NCI-H446 (cell line): ENCODE measurements around the gene CABLES1.
A peak's percentile ranks its signal among the peaks of the same experiment; 100 is the strongest.
"Not testable (repeated sequence)": the region's sequence is repeated elsewhere in the genome, so short reads cannot be mapped to it uniquely, and the experiment has no call there.

ENCODE experiments used
- DNase-seq, 2 experiments: peaks; one replicate each; lab custom pipeline; 2025; lab: John Stamatoyannopoulos, UW

CABLES1 gene

DNA sequence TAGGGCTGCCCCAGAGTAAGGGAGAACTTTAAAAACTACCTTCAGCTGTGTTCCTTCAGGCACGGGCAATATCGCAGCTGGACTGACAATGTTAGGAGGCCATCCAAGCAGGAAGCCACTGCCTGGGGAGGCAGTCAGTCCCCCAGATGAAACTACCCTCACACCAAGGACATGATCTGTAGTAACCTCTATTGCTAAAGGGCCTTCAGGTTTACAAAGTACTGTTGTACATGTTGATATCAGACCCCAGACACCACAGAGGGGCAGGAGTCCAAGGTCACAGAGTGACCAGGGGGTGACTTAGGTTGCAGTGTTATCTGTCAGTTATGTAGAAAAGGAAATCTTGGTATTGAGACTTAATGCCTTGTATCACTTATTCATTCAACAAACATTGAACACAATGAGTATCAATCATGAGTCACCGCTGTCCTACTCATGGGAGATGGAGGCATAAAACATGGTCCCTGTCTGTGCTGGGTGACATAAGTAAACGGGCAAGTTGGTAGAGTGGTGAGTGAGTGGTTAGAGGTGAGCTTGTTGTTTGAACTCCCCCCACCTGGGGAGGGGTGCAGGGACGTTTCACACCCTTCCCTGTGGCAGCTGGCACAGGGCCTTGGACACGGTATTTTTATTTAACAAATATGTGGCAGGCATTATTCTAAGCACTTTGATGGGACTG, 7.1 kb downstream of the CABLES1 start:
- no peak for DNase-seq

GRCh38 chr18:23143016-23143814, 7.9 kb downstream of the CABLES1 start:
- no peak for DNase-seq

DNA sequence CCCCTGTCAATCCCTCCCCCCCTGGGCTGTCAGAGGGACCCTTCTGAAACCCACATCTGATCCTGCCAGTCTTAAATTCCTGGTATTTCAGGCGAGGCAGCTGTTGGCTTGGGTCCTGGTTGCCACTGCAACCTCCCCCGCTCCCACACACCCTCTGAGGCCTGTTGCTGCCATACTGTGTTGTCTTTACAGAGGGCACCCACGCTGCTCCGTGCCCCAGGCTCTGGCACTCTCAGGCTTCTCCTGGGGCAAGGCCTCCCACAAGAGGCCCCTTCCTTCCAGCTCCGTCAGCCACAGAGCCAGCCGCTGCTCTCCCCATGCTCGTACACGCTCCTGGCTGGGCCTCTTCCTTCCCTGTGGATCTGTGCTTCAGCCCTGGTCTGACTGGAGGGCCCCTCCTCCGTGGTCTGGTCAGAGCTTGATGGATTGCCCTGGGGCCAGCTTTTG, 8.6 kb downstream of the CABLES1 start:
- peak in 1 of 2 experiments; percentile 48 for DNase-seq

DNA sequence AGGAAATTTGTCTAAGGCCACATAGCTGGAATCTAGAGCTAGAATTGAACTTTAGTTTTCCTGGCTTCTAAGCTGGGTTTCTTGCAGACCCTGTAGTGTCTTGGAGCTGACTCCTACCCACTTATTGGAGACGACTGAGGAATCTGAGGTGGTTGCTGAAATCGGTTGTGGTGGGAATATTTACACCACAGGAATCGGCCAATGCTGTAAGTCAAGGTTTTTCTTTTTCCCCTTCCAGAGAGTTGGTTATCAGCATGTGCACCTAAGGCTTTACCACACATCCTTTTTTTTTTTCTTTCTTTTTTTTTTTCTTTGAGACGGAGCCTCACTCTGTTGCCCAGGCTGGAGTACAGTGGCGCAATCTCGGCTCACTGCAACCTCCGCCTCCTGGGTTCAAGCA, 9.4 kb downstream of the CABLES1 start:
- no peak for DNase-seq

GRCh38 chr18:23145621-23146020, 10.3 kb downstream of the CABLES1 start:
- no peak for DNase-seq

DNA sequence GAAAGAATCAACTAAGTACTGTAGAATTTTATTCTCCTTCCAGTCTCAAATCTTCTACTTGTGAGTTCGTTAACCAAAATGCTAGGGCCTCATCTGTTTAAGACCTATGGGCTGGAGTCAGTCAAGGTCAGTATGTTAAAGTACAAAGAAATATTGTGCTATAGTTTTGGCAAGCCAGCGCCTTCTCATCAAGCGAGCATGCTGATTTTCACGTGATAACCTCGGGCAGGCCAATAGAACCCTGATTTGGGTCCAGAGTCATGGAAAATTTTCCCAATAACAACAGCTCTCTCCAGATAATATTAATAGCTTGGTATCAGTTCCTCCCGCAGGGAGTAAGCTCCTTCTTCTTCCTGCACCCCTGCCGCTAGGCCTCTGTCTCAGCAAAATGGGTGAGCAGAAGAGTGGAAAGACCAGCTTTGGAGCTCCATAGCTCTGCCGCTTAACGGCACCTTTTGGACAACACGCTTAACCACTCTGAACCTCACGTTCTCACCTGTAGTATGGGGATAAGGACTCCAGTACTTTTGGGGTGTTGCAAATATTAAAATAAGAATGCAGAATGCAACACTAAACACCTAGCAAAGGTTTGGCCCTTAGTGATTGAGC, 11.7 kb downstream of the CABLES1 start:
- DNase-seq = no peak

DNA sequence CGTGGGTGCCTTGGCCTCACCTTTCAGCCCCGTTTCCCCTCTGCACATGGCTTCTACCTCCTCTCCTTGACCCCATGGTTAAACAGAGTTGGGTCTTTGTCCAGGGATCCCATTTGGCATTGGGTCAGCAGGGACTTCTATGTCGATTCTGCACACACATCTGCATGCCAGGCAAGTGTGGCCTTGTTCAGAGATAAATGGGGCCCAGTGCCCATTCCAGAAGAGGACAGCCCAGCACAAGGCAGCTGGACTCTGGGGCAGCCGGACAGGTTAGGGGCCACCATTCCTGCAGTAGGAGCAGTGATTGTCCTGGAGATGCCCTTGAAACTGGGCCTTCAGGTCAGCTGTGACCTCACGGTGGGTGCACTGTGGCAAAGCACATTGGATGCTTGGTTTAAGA, 13.1 kb downstream of the CABLES1 start:
- DNase-seq = no peak

DNA sequence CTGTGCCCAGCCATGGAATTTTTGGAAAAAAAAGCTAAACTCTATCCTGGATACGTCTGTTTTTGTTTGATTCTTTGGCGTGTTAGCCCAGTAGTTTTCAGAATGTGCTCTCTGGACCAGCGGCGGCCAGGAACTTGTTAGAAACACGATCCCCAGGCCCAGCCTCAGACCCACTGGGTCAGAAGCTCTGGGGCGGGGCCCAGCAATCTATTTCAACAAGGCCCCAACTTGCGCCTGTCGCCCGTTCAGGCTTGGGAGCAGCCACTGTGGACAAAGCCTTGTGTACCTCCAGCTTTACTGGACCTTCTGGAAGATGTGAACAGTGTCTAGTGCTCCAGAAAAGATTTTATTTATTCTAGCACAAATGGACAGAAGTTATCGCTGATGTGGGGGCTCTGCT, 14.3 kb downstream of the CABLES1 start:
- no peak for DNase-seq

DNA sequence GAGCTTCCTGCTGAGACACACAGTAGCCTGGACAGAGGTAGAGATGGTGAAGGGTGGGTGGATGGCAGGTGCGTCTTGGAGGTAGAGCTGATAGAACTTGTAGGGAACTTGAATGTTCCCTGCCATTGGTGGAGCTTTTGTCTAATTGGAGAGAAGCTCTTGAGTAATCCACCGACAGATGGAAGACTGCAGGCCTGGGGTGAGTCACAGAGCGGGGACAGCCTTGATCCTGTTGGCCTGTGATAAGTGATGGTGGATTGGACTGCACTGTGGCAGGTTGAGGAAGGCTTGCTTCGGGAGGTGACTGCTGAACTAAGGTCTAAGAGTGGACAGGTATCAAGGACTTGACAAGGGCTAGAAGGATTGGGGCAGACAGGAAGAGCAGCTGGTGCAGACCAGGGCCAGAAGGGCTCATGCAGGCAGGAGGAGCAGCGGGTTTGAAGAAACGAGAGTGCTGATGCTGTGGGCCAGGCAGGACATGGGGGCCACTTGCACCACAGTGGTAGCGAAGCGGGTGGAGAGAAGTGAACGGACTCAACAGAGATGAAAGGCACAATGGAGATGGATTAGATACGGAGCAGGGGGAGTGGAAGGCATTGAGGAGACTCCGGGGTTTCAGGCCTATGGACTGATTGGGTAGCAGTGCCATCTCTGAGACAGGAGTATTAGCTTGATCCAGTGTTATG, 16.3 kb downstream of the CABLES1 start:
- DNase-seq = peak in 1 of 2 experiments; percentile 48

DNA sequence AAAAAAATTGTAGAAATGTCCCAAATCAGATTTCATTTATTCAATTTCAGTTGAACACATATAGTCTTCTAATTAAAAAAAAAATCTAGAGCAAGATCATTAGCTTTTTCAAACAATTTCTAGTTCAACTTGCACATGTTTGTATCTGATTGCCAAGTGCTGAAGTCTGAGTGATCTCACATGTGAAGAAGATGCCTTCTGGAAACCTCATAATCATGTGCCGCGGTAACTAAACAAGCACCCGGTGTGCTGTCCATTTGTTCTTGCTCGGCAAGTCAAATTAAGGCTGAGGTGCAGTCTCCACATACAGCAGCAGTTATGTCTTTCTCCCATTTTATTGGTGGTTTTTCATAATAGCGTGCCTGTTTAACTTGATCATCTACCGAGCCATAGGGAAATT, 18.7 kb downstream of the CABLES1 start:
- DNase-seq = no peak

- DNase-seq = peak in 1 of 2 experiments; percentile 16
Measured at GRCh38 chr18:23154823-23155500, 19.7 kb downstream of the CABLES1 start.

DNA sequence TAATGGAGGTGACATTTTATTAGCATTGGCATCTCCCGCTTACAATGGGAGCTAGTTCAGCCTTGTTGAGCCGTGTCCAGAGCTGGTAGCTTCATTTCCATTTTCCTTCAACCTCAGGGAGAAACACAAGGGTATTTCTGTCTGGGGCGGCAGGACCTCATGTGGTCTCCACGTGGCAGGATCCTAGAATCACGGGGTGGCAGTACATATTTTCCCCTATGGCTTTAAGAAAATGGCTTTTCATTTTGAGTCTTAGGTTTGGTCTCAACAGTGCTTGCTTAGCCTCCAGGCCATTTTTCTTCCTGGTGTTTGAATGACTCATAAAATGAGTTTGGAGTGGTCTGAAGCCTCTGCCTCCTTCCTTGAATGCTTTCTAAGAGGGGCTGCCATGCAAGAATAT, 20.3 kb downstream of the CABLES1 start:
- no peak for DNase-seq

- no peak for DNase-seq
Measured at GRCh38 chr18:23156134-23156533, 20.8 kb downstream of the CABLES1 start.

DNA sequence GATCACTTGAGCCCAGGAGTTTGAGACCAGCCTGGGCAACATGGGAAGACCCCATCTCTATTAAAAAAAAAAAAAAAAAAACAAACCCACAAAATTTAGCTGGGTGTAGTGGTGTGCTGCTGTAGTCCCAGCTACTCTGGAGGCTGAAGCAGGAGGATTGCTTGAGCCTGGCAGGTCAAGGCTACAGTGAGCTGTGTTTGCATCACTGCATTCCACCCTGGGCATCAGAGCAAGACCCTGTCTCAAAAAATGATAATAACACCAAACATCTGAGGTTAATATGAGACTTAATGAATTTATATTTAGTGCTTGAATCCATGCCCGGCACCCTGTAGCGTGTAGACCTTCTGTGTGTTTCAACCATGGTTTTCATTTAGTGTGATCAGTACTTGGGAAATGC, 22.8 kb downstream of the CABLES1 start:
- DNase-seq = no peak

- DNase-seq = not testable (repeated sequence)
Measured at GRCh38 chr18:23158884-23159283, 23.6 kb downstream of the CABLES1 start.

DNA sequence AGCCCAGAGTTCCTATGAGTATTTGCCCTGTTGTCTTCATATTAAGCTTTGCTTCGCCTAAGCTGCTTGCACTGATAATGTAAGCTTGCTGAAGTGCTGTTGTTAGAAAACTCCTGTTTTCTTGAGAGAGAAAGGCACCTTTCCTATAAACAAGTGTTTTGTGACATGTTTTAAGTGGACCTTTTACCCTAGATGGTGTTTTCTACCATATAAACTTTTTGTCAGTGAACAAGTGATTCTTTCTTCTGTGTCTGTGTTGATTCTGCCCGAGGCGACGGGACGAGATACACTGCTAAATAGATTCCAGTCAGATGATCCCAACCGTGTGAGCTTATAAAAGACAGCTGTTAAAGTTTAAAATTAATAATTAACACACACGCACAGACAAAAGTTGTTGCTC, 24.1 kb downstream of the CABLES1 start:
- DNase-seq = no peak

- no peak for DNase-seq
Measured at GRCh38 chr18:23162473-23162872, 27.2 kb downstream of the CABLES1 start.

DNA sequence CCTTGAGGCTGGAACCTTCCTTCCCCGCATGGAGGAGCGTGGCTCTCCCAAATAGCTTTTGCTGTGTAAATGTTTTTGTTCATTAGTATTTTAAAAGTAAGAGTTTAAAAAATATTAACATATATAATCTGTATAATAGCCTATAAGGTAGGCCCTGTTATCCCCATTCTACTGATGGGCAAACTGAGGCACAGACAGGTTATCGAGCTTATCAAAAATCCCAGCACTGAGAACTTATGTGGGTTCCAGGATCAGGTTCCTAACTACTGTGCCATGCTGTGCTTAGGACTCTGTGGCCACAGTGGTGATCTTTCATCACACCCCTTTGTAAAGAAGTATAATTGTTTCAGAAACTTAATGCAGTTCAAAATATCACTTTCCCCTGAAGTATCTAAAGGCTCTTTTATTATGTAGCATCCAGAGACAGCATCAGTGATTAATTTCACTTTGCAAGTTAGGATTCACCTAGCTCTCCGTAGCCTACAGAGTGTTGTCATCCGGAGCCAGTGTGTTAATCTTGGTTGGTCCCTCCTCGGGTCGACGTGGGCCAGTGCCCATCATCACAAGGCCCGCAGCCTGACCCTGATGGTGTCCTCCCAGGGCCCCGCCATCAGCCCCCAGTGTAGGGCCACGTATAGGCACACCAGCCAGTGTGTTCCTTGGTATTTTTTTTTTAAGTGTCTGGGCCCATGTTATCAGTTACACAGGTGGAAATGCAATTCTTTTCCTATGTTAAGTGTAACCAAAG, 28.7 kb downstream of the CABLES1 start:
- DNase-seq = no peak

DNA sequence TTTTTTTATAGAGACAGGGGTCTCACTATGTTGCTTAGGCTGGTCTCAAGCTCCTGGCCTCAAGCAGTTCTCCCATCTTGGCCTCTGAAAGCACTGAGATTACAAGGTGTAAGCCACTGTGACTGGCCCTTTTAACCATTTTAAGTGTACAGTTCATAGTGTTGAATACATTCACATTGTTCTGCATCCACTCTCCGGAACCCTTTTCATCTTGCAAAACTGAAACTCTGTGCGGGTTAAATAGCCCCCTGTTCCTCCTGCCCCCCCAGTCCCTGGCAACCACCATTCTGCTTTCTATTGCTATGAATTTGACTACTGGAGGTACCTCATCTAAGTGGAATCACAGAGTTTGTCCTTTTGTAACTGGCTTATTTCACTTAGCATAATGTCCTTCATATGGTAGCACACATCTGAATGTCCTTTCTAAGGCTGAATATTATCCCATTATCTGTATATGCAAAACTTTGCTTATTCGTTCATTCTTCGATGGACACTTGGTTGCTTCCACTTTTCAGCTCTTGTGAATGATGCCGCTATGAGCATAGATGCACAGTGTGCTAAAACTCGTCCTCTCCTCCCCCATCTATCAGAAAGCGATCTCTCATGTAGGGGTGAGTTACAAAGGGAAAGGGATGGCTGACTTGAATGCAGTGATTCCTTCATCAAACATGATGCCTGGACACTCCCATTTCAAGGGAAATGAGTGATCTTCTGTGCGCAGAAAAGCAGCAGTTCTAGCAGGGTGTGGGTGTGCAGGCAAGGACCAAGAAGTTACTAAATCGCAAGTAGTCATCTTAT, 30.2 kb downstream of the CABLES1 start:
- no peak for DNase-seq

DNA sequence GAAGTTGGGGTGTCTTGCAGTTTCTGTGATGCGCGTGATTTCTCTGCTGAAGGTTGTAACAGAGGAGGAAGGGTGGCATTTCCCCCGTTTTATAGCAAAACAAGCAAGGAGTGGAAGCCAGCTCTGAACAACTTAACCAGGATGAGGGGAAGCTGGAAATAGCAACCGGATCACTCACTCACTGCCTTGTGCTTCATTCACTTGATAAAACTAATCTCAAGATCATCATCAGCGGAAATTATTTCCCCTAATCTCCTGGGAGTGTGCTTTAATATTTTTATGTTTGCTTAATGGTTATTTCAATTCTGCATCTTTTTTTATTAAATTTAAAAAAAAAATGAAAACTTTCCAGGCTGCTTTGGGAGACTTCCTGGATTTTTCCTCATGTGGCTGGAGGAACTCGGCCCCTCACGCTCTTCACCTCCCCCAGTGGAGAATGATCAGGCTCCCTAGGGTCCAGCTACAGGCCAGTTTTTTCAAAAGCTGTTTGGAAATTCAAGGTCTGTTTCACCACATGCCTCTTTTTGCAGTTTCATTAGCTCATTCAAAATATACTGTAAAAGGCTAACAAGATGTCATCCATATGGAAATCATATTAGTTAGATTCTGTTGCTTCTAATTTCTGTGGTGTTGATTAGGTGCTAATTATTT, 31.7 kb downstream of the CABLES1 start:
- DNase-seq = no peak
